UCSD-AML1 (cell line): ENCODE results near the gene CHID1.
A peak's percentile ranks its signal among the peaks of the same experiment; 100 is the strongest.

ENCODE experiments used
- DNase-seq: peaks from one replicate; lab custom pipeline; 2025; ENCODE audit not compliant: unreplicated experiment; lab: John Stamatoyannopoulos, UW

CHID1 gene

GRCh38 chr11:888310-889212 lies 22.0 kb downstream of the CHID1 start:
- no peak for DNase-seq

- no peak for DNase-seq
These were observed 23.0 kb downstream of the CHID1 start for GRCh38 chr11:887589-887988.

- no peak for DNase-seq
These were observed 24.0 kb downstream of the CHID1 start for GRCh38 chr11:886568-886967.

- no peak for DNase-seq
These were observed 26.0 kb downstream of the CHID1 start for GRCh38 chr11:884578-885070.

GRCh38 chr11:883527-883926 lies 27.1 kb downstream of the CHID1 start:
- no peak for DNase-seq

- peak; percentile 26 for DNase-seq
These were observed 28.0 kb downstream of the CHID1 start for GRCh38 chr11:882596-882995.

GRCh38 chr11:880447-880846 lies 30.2 kb downstream of the CHID1 start:
- no peak for DNase-seq

GRCh38 chr11:877565-877964 lies 33.0 kb downstream of the CHID1 start:
- no peak for DNase-seq

- DNase-seq = no peak
These were observed 34.1 kb downstream of the CHID1 start for GRCh38 chr11:876545-876944.

GRCh38 chr11:875769-876301 lies 34.8 kb downstream of the CHID1 start:
- no peak for DNase-seq

- DNase-seq = no peak
These were observed 35.4 kb downstream of the CHID1 start for GRCh38 chr11:875203-875602.

GRCh38 chr11:873706-874105 lies 36.9 kb downstream of the CHID1 start:
- no peak for DNase-seq

GRCh38 chr11:872799-873198 lies 37.8 kb downstream of the CHID1 start:
- DNase-seq = no peak

GRCh38 chr11:871472-871871 lies 39.1 kb downstream of the CHID1 start:
- DNase-seq = no peak

- DNase-seq = no peak
These were observed 40.2 kb downstream of the CHID1 start for GRCh38 chr11:870418-870817.

- no peak for DNase-seq
These were observed 40.5 kb downstream of the CHID1 start for GRCh38 chr11:870127-870413.

GRCh38 chr11:869399-870126 lies 41.0 kb downstream of the CHID1 start:
- no peak for DNase-seq

GRCh38 chr11:868802-869201 lies 41.8 kb downstream of the CHID1 start:
- no peak for DNase-seq

- DNase-seq = no peak
These were observed 42.2 kb downstream of the CHID1 start for GRCh38 chr11:868394-868793.

GRCh38 chr11:867856-868358 lies 42.7 kb downstream of the CHID1 start:
- DNase-seq = no peak

- DNase-seq = no peak
These were observed 44.1 kb downstream of the CHID1 start for GRCh38 chr11:866481-866880.
